ENCODE measurements around the gene USP27X.
A peak's percentile ranks its signal among the peaks of the same experiment; 100 is the strongest.

The USP27X gene

GRCh38 chrX:49878834-49879655 lies at the start of gene USP27X:
USP27X (plus strand) TSS chrX:49879484; CDS start chrX:49880308, 824 bp downstream.
- peak; percentile 43 for TF ChIP-seq CTCF (IDR thresholded peaks at IDR 0.05; ENCODE audit: low read depth, low read length)
- peak within 1 kb of the TSS; percentile 56 for H3K4me3 ChIP-seq (ENCODE audit: low read depth, low read length)

GRCh38 chrX:49838374-49838773 lies 40.9 kb upstream of the USP27X start:
- TF ChIP-seq CTCF (IDR thresholded peaks at IDR 0.05; ENCODE audit: low read depth, low read length) = peak; percentile 66
- H3K4me3 ChIP-seq (ENCODE audit: low read depth, low read length) = no peak overlapping the region

GRCh38 chrX:49840679-49841078 lies 38.6 kb upstream of the USP27X start:
- H3K4me3 ChIP-seq (ENCODE audit: low read depth, low read length) = no peak overlapping the region
- 0 out of 2 replicates have a peak, but pooled peaks have one; percentile 6 for TF ChIP-seq CTCF (IDR thresholded peaks at IDR 0.05; ENCODE audit: low read depth, low read length)

GRCh38 chrX:49842621-49843020 lies 36.7 kb upstream of the USP27X start:
- H3K4me3 ChIP-seq (ENCODE audit: low read depth, low read length) = no peak overlapping the region
- no peak for TF ChIP-seq CTCF (IDR thresholded peaks at IDR 0.05; ENCODE audit: low read depth, low read length)

- H3K4me3 ChIP-seq (ENCODE audit: low read depth, low read length) = no peak overlapping the region
- no peak for TF ChIP-seq CTCF (IDR thresholded peaks at IDR 0.05; ENCODE audit: low read depth, low read length)
Measured at GRCh38 chrX:49844611-49845010, 34.7 kb upstream of the USP27X start.

GRCh38 chrX:49845701-49846403 lies 33.4 kb upstream of the USP27X start:
- no peak for TF ChIP-seq CTCF (IDR thresholded peaks at IDR 0.05; ENCODE audit: low read depth, low read length)
- H3K4me3 ChIP-seq (ENCODE audit: low read depth, low read length) = no peak overlapping the region

GRCh38 chrX:49846522-49846921 lies 32.8 kb upstream of the USP27X start:
- H3K4me3 ChIP-seq (ENCODE audit: low read depth, low read length) = no peak overlapping the region
- no peak for TF ChIP-seq CTCF (IDR thresholded peaks at IDR 0.05; ENCODE audit: low read depth, low read length)

Data from WI38 (cell line).